Endodermal cell (in vitro differentiated cells): ENCODE results near the gene RBL2. TPM values are rescaled to one million over a fixed set of nuclear protein-coding genes. Genes with fewer than 3 reads are reported as not detected.

ENCODE experiments used
- DNase-seq: peaks from one replicate; pipeline ENCODE4 v3.0.0-alpha.2; 2017
- H3K27ac ChIP-seq: 2 replicates; pipeline ENCODE4 v1.5.1; 2013; ENCODE audit warnings: mild to moderate bottlenecking, low read depth, low read length, moderate library complexity
- H3K27me3 ChIP-seq: 2 replicates; pipeline ENCODE4 v1.6.1; 2013; ENCODE audit warnings: mild to moderate bottlenecking, low read length, moderate library complexity; ENCODE audit not compliant: insufficient read depth, control insufficient read depth, poor library complexity, severe bottlenecking
- H3K36me3 ChIP-seq: 2 replicates; pipeline ENCODE4 v1.7.0; 2013; ENCODE audit warnings: mild to moderate bottlenecking, low read length, moderate library complexity; ENCODE audit not compliant: control insufficient read depth, insufficient read depth
- H3K4me1 ChIP-seq: one replicate; pipeline ENCODE4 v1.7.0; 2013; ENCODE audit warnings: low read length; ENCODE audit not compliant: control insufficient read depth, insufficient read depth
- H3K4me3 ChIP-seq: 2 replicates; pipeline ENCODE4 v1.5.1; 2013; ENCODE audit warnings: mild to moderate bottlenecking, low read length, moderate library complexity
- H3K9ac ChIP-seq: 2 replicates; pipeline ENCODE4 v1.6.1; 2013; ENCODE audit warnings: mild to moderate bottlenecking, low read length, moderate library complexity; ENCODE audit not compliant: poor library complexity, severe bottlenecking; ENCODE audit errors: extremely low read depth
- H3K9me3 ChIP-seq: 2 replicates; pipeline ENCODE4 v1.6.1; 2013; ENCODE audit warnings: mild to moderate bottlenecking, low read length, moderate library complexity; ENCODE audit not compliant: control insufficient read depth
- H3K27ac Mint-ChIP-seq: 2 replicates; pipeline ENCODE4 v1.8.0; 2020; ENCODE audit warnings: mixed read lengths
- H3K27me3 Mint-ChIP-seq: 2 replicates; pipeline ENCODE4 v1.8.0; 2021; ENCODE audit warnings: mild to moderate bottlenecking, mixed read lengths; ENCODE audit not compliant: insufficient read depth
- H3K36me3 Mint-ChIP-seq: 2 replicates; pipeline ENCODE4 v1.8.0; 2020; ENCODE audit warnings: low read depth, mixed read lengths
- H3K4me1 Mint-ChIP-seq: 2 replicates; pipeline ENCODE4 v1.8.0; 2020; ENCODE audit warnings: mixed read lengths
- H3K4me3 Mint-ChIP-seq: 2 replicates; pipeline ENCODE4 v1.8.0; 2020; ENCODE audit warnings: mild to moderate bottlenecking, moderate library complexity, mixed read lengths
- H3K9me3 Mint-ChIP-seq: 2 replicates; pipeline ENCODE4 v1.8.0; 2020; ENCODE audit warnings: mild to moderate bottlenecking, mixed read lengths
- CTCF ChIP-seq: fragments of 200-600 bp; sonication (generic); conservative IDR thresholded peaks from 2 replicates; pipeline ENCODE4 v1.5.0; 2021; ENCODE audit warnings: antibody characterized with exemption, mild to moderate bottlenecking
- WGBS, 2 experiments: methylation state at CpG; one replicate each; pipeline versions ENCODE4 v1.1.5 to v1.1.7; 2013; ENCODE audit warnings: missing lambda C conversion rate in 2 of 2, mixed read lengths in 1 of 2; ENCODE audit not compliant: insufficient coverage in 1 of 2, insufficient read length in 1 of 2; 5-methylcytosine and 5-hydroxymethylcytosine counted together
- total RNA-seq, 2 donors: library from RNA; stranded (reverse); fragmentation: NEBNext Ultra II Directional in 1 of 2; extraction: Animal tissue kit (Norgen Biotek cat#: 25700) in 1 of 2; gene quantifications; 2 replicates in 1 of 2; 3 replicates in 1 of 2; pipeline ENCODE4 v1.2.1, GENCODE V29; 2021

Gene RBL2
- total RNA-seq, 2 donors from 2014 or later: 34.9 to 46.0 TPM

- no peak for TF ChIP-seq CTCF
- H3K27ac Mint-ChIP-seq: no peak overlapping the region
Observed at GRCh38 chr16:53530046-53530445, 95.8 kb downstream of the RBL2 start.

GRCh38 chr16:53530741-53531140, 96.5 kb downstream of the RBL2 start:
- H3K27ac Mint-ChIP-seq: no peak overlapping the region
- H3K27me3 ChIP-seq: no peaks in the 10 kb centered on the region
- no peaks in the 10 kb centered on the region for H3K36me3 Mint-ChIP-seq
- no peak overlapping the region for H3K27ac ChIP-seq
- H3K9ac ChIP-seq: no peak overlapping the region
- TF ChIP-seq CTCF: no peak
- H3K4me3 Mint-ChIP-seq: no peak overlapping the region
- H3K9me3 Mint-ChIP-seq: no peaks in the 10 kb centered on the region
- H3K4me3 ChIP-seq: no peak overlapping the region
- WGBS, 2 experiments: 83 to 90% methylated on average over 1 of the region's 1 CpG
- no peaks in the 10 kb centered on the region for H3K4me1 ChIP-seq
- H3K9me3 ChIP-seq: no peaks in the 10 kb centered on the region
- no peaks in the 10 kb centered on the region for H3K4me1 Mint-ChIP-seq
- H3K27me3 Mint-ChIP-seq: no peaks in the 10 kb centered on the region
- no peak for DNase-seq
- H3K36me3 ChIP-seq: no peaks in the 10 kb centered on the region

More at GRCh38 chr16:53530046-53530445, 95.8 kb downstream of the RBL2 start:
- H3K27me3 ChIP-seq: no peaks in the 10 kb centered on the region
- no peaks in the 10 kb centered on the region for H3K9me3 ChIP-seq
- H3K9me3 Mint-ChIP-seq: no peaks in the 10 kb centered on the region
- no peaks in the 10 kb centered on the region for H3K36me3 ChIP-seq
- H3K27me3 Mint-ChIP-seq: no peaks in the 10 kb centered on the region
- no peaks in the 10 kb centered on the region for H3K4me1 ChIP-seq
- no peak overlapping the region for H3K27ac ChIP-seq
- H3K36me3 Mint-ChIP-seq: no peaks in the 10 kb centered on the region
- H3K4me1 Mint-ChIP-seq: no peaks in the 10 kb centered on the region
- DNase-seq: no peak
- H3K4me3 ChIP-seq: no peak overlapping the region
- WGBS, 2 experiments: 88% methylated on average over 8 to 10 of the region's 10 CpGs
- H3K4me3 Mint-ChIP-seq: no peak overlapping the region
- H3K9ac ChIP-seq: no peak overlapping the region

GRCh38 chr16:53534206-53534605, 99.9 kb downstream of the RBL2 start:
- TF ChIP-seq CTCF: no peak
- Histone ChIP-seq H3K9me3 (no peaks in the 10 kb centered on the region), H3K27ac (no peak overlapping the region), H3K36me3 (no peaks in the 10 kb centered on the region), H3K9ac (no peak overlapping the region), H3K4me1 (no peaks in the 10 kb centered on the region), H3K4me3 (no peak overlapping the region), H3K27me3 (no peaks in the 10 kb centered on the region)
- no peak overlapping the region for H3K27ac Mint-ChIP-seq
- WGBS, 2 experiments: 85 to 100% methylated on average over 1 to 2 of the region's 2 CpGs
- H3K9me3 Mint-ChIP-seq: peaks cover 12% of the 10 kb centered on the region
- H3K4me1 Mint-ChIP-seq: no peaks in the 10 kb centered on the region
- peak; percentile 63 for DNase-seq
- no peaks in the 10 kb centered on the region for H3K36me3 Mint-ChIP-seq
- H3K27me3 Mint-ChIP-seq: no peaks in the 10 kb centered on the region
- no peak overlapping the region for H3K4me3 Mint-ChIP-seq
